GM18499 (cell line): ENCODE data around the gene TNS3.
"Not testable (repeated sequence)": the region's sequence is repeated elsewhere in the genome, so short reads cannot be mapped to it uniquely, and the experiment has no call there.

Experiments
- ATAC-seq: cut with Tn5 transposase; IDR thresholded peaks from one replicate; pipeline ENCODE4 v1.9.1; 2021; ENCODE audit warnings: moderate number of reproducible peaks; ENCODE audit not compliant: insufficient read depth, unreplicated experiment

TNS3 gene

DNA sequence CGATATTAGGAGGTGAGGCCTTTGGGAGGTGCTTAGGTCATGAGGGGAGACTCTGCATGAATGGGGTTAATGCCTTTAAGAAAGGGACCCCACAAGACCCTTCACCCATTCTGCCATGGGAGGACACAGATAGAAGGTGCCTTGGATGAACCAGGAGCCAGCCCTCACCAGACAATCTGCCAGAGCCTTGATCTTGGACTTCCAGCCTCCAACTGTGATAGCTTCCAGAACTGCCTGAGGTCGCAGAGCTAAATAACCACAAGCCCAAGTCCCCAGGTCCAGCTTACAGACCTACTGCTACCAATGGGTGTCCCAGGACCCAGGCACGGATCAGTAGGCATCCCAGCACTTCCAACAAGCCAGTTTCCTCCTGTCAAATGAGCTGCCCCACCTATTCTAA, 37.5 kb downstream of the TNS3 start:
- no peak for ATAC-seq

DNA sequence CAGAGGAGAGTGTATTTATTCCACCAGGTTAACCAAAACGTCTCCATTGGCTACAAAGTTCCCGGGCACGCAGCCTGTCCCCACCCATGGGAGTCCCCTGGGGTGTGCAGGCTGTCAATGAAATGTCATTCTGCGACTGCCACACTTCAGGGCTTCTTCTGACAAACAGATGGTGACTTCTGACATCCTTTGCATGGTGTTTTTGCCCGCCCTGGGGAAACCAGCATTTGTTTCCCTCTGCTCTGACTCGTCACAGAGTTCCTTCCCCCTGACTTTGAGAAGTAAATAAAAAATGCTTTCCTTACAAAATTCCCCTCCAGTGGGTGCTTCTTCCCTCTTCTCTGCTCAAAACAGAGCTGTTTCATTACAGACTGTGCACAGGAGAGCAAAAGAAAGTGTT, 38.2 kb downstream of the TNS3 start:
- no peak for ATAC-seq

DNA sequence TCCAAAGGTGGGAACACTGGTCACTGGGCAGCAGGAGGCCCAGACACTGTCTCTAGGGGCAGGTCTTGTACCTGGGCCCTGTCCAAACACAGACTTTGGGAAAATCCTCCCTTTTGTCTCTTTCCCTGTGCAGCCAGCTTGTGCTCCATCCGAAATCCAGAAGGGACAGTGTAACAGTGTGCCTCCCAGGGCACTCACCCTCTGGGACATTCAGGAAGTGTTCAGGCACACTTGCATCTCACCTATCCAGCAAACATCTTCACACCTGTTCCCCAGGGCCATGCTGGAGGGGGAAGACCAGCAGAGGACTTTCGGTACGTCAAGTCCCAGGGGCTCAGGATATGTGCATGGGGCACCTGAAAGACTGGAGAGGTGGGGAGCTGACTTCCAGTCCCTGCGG, 38.9 kb downstream of the TNS3 start:
- no peak for ATAC-seq

DNA sequence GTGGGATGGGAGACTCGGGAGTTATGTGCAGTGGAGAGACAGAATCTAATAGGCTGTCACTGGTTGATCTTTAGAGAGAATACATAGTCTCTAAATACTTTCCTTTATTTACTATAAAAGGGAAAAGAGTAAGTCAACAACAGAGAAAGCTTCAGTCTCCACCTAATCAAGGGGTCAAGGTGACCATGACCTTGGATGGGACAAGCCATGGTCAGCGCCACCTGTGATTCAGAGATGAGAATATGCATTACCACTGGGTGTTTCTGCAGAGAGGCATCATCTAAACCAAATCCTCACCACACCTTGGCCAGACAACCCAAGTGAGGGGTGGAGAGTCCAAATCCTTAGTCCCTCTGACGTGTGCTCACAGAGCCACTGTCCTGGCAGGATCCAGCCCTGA, 39.9 kb downstream of the TNS3 start:
- ATAC-seq, result no peak

DNA sequence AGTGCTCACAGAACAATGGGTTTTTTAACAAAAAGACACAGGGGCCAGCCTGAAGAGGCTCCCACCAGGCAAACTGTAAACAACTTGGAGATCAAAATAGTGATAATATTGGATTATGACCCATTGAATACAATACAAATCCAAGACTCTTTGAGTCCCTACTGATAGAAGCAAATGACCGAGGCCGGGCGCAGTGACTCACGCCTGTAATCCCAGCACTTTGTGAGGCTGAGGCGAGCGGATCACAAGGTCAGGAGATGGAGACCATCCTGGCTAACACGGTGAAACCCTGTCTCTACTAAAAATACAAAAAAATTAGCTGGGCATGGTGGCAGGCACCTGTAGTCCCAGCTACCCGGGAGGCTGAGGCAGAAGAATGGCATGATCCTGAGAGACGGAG, 40.4 kb downstream of the TNS3 start:
- ATAC-seq, result not testable (repeated sequence)

DNA sequence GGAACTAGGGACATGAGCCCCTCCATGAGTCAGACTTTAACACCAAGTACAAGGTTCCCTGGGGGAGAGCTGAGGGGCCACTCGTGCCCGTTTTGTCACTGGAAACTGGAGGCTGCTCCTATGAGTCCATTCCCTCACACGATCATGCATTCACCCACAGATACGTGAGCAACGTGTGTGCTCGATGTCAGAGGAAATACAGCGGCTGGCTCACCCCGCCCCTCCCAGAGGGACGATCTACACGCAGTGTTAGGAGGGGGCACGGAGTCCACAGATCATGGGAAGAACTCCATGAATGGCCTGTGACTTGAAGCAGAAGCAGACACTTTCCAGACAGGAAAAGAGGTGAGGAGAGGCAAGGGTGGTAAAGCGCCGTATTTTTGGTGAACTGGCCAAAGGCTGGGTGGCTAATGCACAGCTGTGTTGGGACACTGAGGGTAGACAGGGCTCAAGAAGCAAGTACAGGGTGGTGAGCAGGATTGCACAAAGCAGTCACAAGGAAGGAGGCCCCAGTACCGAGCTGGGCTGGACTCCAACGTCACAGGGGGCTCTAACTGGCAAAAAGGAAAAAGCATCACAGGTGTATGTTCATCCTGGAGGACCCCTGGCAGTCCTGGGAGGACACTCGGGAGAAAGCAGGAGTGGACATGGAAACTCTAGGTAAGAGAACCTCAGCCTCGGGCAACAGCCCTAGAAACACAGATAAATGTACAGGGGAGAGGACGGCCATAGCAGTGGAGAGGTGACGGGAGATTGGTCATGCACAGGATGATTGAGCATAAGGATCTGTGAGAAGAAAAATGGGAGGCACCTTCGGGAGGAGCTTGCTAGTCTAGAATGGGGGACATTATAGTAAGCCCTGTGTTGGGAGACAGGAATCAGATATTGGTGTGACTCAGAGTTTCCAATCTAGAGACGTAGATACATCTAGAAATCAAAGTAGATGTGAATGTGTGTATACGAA, 41.2 kb downstream of the TNS3 start:
- no peak for ATAC-seq

DNA sequence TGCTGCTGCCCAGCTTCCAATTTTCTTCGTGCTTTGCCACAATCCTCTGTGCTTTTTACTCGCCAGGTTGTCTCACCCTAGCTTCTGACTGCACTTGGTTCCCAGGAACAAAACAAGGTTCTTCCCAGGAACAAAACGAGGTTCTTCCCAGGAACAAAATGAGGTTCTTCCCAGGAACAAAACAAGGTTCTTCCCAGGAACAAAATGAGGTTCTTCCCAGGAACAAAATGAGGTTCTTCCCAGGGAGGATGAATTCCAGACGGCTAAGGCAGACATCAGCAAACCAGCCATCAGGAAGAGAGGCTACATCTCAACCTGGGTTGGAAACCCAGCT, 41.9 kb downstream of the TNS3 start:
- no peak for ATAC-seq

DNA sequence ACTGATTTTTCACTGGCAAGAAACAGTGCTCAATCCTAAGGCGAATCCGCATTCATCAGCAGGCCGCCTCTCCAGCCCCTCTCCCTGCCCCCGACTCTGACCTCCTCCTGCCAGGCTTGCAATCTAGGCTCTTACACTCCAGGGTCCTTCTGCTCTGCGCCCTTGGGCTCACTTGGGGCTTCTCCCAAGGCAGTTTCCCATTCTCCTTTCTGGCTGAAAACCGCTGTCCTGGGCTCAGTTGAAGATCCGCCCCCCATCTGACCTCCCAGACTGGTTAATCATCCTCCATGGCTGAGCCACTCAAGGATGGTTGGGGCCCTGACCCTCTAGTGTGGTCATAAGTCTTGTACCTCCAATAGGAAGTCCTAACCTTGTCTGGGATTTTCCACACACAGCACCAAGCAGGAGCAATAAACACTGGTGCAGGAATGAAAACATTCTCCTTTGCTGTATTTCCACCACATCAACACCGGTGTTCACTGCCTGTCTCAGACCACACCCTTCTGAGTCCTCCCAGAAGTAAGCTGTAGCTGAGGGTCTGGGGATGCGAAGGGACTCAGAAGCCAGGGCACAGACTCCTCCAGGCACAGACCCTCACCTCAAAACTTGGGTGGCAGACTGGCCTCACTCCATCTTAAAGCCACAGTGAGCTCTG, 42.4 kb downstream of the TNS3 start:
- ATAC-seq, result no peak

DNA sequence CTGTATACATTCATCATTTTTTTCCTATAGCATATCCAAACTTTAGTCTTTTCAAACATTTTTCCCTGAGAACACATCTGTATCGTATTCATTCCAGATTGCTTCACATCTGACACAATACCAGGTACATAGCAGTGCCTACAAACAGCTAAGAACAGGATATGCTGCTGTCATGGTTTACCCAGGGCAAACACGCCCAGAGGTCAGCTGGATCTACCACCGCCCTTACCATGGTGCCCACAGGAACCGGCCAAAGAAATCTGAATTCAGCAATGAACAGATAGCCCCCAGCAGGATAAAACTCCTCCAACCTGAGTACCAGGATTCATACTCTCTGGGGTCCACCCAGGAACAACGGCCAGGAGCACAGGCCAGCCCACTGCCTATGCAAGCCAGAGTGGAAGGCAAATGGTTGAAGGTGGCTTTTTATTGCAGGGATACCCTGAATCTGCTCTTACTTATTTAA, 43.0 kb downstream of the TNS3 start:
- ATAC-seq, result no peak

DNA sequence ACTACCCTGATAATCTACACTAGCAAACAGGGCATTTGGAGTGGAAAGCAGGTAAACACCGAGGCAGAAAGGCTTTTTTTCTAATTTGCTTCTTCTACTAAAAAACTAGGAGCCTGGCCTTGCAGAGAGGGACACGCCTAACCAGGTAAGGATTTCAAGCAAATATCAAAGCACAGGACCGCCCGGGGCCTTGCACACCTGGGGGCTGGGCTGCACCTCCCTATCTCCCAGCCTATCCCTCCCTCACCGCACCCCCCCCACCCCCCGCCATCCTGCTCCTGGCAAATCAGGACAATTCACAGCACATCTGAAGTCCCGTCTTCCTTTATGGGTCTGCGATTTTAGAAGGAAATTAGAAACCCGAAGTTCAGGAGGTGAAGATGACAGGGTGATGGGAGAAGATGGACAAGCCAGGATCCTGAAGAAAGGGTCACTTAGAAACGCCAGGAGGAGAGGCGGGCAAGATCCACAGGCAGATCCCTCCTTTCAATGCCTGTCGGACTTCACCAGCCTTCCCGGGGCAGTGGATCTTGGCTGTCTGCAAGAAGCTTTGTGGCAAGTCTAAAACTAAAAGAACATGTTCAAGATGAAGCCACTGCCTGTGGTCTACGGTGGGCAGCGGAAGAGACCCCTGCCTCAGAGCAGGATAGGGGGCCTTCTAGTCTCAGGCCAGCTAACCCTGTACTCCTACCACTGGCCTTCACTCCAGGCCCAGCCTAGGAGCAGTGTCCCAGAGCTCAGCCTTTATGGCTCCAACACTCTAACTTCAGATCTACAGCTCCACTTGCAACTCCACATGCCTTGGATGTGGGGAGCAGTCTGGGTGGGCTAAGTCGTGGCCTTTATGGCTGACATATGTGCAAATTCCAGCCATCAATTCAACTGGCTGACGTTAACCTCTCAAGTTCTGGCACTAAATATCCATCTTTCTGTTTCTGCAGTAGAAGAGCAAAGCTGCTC, 43.9 kb downstream of the TNS3 start:
- ATAC-seq, result no peak

DNA sequence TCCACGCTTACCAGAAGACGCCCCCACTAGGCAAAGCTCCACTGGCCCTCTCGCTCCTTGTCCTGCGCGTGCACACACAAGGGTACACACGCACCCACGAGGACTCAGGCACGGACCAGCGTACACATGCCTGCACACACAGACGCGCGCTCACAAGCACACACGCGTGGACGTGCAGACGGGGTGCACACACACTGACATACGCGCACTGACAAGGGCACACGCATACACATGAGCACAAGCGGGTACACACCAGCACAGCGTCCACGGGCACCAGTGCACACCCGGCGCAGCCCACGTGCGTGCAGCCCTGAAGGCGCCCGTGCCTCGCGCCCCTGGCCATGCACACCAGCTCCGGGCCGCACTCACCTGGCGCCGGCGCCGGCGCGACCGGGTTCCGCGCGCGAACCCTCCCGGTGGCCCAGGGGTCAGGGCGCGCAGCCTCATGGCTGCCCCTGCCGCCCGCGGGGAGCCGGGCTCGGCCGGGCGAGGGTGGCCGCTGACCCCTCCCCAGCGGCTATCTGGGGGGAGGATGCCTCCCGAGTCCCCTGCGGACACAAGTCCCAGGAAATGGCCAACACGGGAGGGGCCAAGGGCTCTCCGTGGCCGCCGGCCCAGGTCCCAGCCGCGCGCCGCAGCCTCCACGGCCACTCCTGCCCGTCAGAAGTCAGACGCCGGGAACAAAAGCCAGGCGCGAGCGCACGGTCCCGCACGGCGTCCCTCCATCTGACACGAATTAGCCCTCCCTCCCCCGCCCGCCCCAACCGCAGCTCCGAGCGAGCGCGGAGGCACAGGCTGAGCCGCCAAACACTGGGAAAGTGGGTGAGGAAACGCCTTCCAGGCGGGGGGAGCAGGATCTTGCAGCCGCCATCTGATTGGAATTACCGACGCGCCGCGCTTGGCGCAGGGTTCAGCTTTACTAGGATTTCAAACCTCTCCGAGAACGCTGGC, 45.0 kb downstream of the TNS3 start:
- no peak for ATAC-seq

DNA sequence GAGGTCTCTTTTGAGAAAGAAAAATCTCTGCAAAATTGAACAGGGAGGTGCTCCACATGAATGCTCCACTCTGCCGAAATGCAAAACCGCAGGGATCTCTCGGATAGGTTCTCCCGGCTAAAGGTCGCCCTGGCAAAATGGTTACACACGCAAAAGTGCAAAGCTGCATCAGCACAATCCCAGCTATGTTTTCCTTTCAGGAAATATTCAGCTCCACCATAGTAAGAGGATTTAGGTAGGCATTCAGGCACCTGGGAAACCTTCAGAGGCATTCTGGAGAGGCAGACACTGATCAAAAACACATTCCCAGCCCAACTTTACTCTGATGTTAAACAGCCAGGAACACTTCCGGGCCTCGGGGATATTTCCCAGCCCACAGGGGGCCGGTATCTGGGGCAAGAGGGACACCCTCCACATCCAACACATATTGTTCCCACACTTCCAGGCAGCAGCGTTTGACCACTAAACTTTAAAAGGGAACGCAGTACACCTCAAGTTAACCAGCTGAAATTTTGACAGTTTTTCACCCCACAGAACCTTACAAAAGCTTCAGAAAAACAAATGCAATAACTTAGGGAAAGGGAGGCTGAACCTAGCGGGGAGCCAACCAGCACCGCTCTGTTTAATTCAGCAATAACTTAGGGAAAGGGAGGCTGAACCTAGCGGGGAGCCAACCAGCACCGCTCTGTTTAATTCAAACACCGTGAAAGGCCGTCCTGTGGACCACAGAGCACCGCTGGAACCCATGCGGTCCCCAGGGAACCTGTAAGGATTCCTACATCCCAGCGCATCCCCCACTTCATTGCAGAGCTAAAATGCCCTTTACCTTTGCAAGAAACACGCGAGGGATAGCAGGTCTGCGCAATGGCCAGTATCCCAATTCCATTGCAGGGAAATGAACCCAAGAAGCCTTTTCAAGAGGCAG, 45.9 kb downstream of the TNS3 start:
- ATAC-seq, result no peak

DNA sequence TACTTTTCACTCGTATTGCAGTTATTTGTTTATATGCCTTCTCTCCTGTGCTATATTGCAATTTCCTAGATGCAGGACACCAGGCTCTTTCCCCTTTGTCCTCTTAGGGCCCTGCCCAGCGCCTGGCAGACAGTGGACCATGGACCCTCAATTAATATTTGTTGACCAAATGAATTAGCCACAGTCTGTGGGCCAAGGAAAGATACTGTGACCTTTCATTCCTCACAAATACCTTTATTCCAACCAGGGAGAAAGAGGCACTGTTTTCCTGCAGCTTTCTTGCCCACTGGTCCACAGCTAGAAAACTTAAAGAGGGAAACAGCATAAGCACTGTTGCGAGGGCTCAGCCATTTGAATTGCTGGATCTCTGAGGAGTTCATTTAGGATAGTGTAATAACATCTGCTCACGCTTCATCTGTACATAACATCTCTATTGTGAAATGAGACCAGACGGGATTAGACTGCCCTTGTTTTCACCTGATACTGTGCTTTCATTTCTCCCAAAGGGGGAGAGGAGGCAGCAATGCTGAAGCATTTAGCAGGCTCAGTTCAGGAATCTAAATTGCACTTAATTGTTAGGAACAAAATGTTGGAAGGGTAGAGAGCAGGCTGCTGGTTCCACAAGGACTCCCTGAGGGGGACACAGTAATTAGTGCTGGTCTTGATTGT, 46.7 kb downstream of the TNS3 start:
- ATAC-seq, result no peak

DNA sequence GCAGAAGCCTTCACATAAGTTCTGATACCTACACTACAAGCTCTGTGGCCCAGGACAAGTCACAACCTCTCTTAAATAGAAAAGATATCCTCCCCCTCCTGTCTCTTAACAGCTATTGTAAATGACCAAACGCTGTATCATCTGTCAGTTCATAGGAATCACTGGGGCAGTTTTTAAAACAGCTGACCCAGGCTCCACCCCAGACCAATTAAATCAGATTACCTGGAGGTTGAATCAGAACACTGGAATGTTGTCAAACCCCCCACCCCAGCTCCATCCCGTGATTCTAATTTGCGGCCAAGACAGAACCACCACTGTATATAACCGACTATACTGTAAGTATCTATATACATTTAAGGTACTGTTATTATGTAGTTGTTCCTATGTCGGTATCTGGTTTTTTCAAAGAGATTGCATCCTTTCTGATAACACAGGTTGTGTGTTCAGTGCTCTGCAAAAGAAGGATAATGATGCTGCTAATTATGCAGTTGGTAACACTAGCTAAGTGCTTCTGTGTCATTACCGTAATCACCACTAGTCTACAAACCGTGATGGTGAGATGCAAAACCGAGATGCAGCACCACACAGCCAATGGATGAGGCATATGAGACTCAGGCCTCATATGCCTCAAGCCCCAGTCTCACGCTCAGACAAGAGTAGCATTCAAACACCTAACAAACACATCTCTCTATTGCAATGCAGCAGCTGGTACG, 47.4 kb downstream of the TNS3 start:
- ATAC-seq, result no peak

DNA sequence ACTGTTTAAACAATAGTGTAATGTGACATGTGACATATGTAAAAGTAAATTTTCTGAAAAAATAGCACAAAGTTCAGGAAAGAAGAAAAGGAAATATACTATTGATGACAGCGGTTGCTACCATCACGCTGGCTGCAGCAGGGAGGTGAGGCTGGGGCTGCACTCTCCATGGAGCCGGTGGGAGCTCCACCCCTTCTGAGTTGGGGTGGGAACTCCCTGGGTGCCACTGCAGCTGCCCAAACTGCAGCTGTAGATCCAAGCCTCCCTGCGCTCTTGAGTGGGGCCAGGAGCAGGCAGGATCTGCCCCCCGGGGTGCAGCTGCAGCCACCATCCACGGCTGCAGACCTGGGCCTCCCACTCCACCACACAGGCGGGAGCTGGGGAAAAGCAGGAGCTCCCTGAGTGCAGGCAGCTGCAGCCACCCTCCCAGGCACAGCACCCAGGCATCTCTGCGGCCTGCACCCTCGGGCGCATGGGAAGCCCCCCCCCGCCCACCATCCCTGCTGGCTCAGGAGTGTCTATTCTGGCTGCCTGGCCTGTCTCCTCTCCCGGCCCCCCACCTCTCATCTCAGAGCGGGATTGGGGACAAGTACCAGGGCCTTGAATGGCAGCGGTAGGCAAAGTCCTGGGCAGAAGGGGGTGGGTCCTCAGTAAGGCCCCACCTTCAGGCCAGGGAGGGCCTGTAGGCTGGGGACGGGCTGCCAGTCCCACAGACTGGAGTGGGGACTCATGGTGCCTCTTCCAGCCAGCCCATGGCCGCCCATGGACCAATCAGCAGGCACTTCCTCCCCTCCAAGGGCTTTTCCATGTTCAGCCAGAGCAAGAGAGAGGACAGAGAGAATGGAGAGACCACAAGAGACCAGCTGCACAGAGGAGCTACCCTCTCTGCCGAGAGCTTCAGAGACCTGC, 50.1 kb downstream of the TNS3 start:
- ATAC-seq, result no peak

DNA sequence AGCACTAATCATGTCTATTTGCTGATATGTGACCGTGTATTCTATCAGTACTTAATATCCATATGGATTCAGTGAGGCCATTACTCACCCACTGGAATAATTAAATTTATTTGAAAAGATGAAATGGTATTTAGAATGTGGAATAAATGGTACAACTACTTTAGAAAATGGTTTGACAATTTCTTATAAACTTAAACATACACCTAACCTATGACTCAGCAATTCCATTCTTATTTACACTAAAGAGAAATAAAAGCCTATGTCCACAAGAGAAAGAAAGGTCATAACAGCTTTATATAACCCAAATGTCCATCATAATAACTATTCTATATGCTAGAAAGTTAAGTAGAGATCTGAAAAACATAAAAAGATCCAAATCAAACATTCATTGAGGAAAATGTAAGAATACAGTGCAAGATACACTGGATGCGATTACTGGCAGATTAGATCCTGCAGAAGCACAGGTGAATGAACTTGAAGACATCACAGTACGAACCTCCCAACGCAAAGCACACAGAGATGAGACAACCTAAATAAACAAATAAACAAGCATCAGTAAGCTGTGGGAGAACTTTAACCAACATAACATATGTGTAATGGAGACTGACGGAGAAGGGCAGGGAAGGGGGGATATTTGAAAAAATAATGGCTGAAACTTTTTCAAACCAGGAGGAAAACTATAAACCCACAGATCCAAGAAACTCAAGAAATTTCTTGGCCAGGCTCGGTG, 51.9 kb downstream of the TNS3 start:
- no peak for ATAC-seq
